ENCODE measurements around the gene NXF1.

Gene NXF1

GRCh38 chr11:62805076-62805892 is at the start of gene NXF1:
Gene NXF1 (minus strand): TSS chr11:62805440. CDS start chr11:62805356, 84 bp downstream.
- DNase-seq (ENCODE audit: low read depth, low spot score) = peak; percentile 50
- CTCF ChIA-PET = no interaction called here
- no peak for TF ChIP-seq CTCF (IDR thresholded peaks at IDR 0.05; ENCODE audit: insufficient read depth, low read length, missing control alignments)
- H3K4me3 ChIP-seq (ENCODE audit: low read depth, low read length) = peak within 1 kb of the TSS; percentile 81
- POLR2A ChIA-PET = interaction anchor here (0.7 to 2.2 kb wide), 13 partner anchors 8 to 141 kb away, joined by 3 to 19 read pairs (median 3); partner anchors contain the start of genes C11orf98 and HNRNPUL2

- POLR2A ChIA-PET = interaction anchor here (0.6 to 8.3 kb wide), 12 partner anchors 11 to 280 kb away, joined by 3 to 193 read pairs (median 4); partner anchors contain the start of genes C11orf98, CSKMT, EEF1G and NXF1
- peak overlapping the region; percentile 92 for H3K4me3 ChIP-seq (ENCODE audit: low read depth, low read length)
- DNase-seq (ENCODE audit: low read depth, low spot score) = no peak
- TF ChIP-seq CTCF (IDR thresholded peaks at IDR 0.05; ENCODE audit: insufficient read depth, low read length, missing control alignments) = no peak
- CTCF ChIA-PET = interaction anchor here (0.8 to 1.8 kb wide), 6 partner anchors 8 to 68 kb away, joined by 4 to 7 read pairs (median 4); partner anchors contain the start of gene SLC3A2
These were observed 49.0 kb upstream of the NXF1 start for GRCh38 chr11:62854013-62854824.

GRCh38 chr11:62853279-62853965 is 48.2 kb upstream of the NXF1 start:
- ChIA-PET CTCF (interaction anchor here (0.8 to 1.6 kb wide), 4 partner anchors 8 to 67 kb away, joined by 4 to 7 read pairs (median 4); partner anchors contain the start of gene SLC3A2), POLR2A (interaction anchor here (0.6 to 8.3 kb wide), 8 partner anchors 11 to 279 kb away, joined by 3 to 193 read pairs (median 4); partner anchors contain the start of genes EEF1G, SLC3A2, STX5 and TMEM179B)
- no peak for TF ChIP-seq CTCF (IDR thresholded peaks at IDR 0.05; ENCODE audit: insufficient read depth, low read length, missing control alignments)
- no peak for DNase-seq (ENCODE audit: low read depth, low spot score)
- peak overlapping the region; percentile 92 for H3K4me3 ChIP-seq (ENCODE audit: low read depth, low read length)

- ChIA-PET CTCF (no interaction called here), POLR2A (interaction anchor here (1.1 to 8.3 kb wide), 2 partner anchors 12 to 28 kb away, joined by 3 to 193 read pairs; partner anchors contain the start of genes SLC3A2 and WDR74)
- no peak for TF ChIP-seq CTCF (IDR thresholded peaks at IDR 0.05; ENCODE audit: insufficient read depth, low read length, missing control alignments)
- H3K4me3 ChIP-seq (ENCODE audit: low read depth, low read length) = no peak overlapping the region
- DNase-seq (ENCODE audit: low read depth, low spot score) = no peak
These were observed 47.4 kb upstream of the NXF1 start for GRCh38 chr11:62852523-62853188.

GRCh38 chr11:62851807-62852522 is 46.7 kb upstream of the NXF1 start:
- no peak overlapping the region for H3K4me3 ChIP-seq (ENCODE audit: low read depth, low read length)
- POLR2A ChIA-PET = interaction anchor here (1.1 to 8.3 kb wide), 2 partner anchors 12 to 29 kb away, joined by 3 to 193 read pairs; partner anchors contain the start of genes SLC3A2 and WDR74
- TF ChIP-seq CTCF (IDR thresholded peaks at IDR 0.05; ENCODE audit: insufficient read depth, low read length, missing control alignments) = no peak

More at GRCh38 chr11:62851807-62852522, 46.7 kb upstream of the NXF1 start:
- CTCF ChIA-PET = no interaction called here
- DNase-seq (ENCODE audit: low read depth, low spot score) = no peak

Measured in AG04449 (cell line).